HEK293 (cell line): Measurements from ENCODE around the gene STUM.

Source experiments
- AEBP2 ChIP-seq: fragments of 450-650 bp; formaldehyde crosslinking; IDR thresholded peaks from 2 replicates; pipeline ENCODE4 v1.5.1; 2016; ENCODE audit warnings: missing biosample characterization, missing genetic modification characterization, borderline replicate concordance
- BCL11A ChIP-seq: fragments of 450-650 bp; formaldehyde crosslinking; IDR thresholded peaks from 2 replicates; pipeline ENCODE4 v1.5.1; 2016; ENCODE audit warnings: low read depth, missing biosample characterization, missing genetic modification characterization
- CTCF ChIP-seq: fragments of 450-650 bp; formaldehyde crosslinking; IDR thresholded peaks from 2 replicates; pipeline ENCODE4 v1.5.1; 2016; ENCODE audit warnings: missing biosample characterization, missing genetic modification characterization
- ELK4 ChIP-seq: IDR thresholded peaks from 2 replicates; pipeline ENCODE4 v1.6.1; 2011; ENCODE audit warnings: mild to moderate bottlenecking, low read depth, low read length, borderline replicate concordance
- GLI2 ChIP-seq: fragments of 450-650 bp; formaldehyde crosslinking; IDR thresholded peaks from 2 replicates; pipeline ENCODE4; 2017; ENCODE audit warnings: missing biosample characterization, missing genetic modification characterization, low read depth, borderline replicate concordance
- HOXD13 ChIP-seq: sonication (generic); formaldehyde crosslinking; IDR thresholded peaks from 2 replicates; pipeline ENCODE4 v1.8.0; 2022; ENCODE audit warnings: missing genetic modification reagents, borderline replicate concordance
- KLF1 ChIP-seq: fragments of 450-650 bp; formaldehyde crosslinking; IDR thresholded peaks from 2 replicates; pipeline ENCODE4 v1.5.1; 2016; ENCODE audit warnings: missing biosample characterization, missing genetic modification characterization
- KLF7 ChIP-seq: fragments of 450-650 bp; formaldehyde crosslinking; IDR thresholded peaks from 2 replicates; pipeline ENCODE4 v1.5.1; 2016; ENCODE audit warnings: missing biosample characterization, missing genetic modification characterization, borderline replicate concordance
- KLF8 ChIP-seq: fragments of 450-650 bp; formaldehyde crosslinking; IDR thresholded peaks from 2 replicates; pipeline ENCODE4 v1.5.1; 2016; ENCODE audit warnings: missing biosample characterization, missing genetic modification characterization
- MYNN ChIP-seq: fragments of 450-650 bp; formaldehyde crosslinking; IDR thresholded peaks from 2 replicates; pipeline ENCODE4 v1.5.1; 2016; ENCODE audit warnings: missing biosample characterization, missing genetic modification characterization, borderline replicate concordance
- PRDM1 ChIP-seq: fragments of 450-650 bp; formaldehyde crosslinking; IDR thresholded peaks from 2 replicates; pipeline ENCODE4; 2016; ENCODE audit warnings: missing biosample characterization, missing genetic modification characterization
- SCRT2 ChIP-seq: fragments of 450-650 bp; formaldehyde crosslinking; IDR thresholded peaks from 2 replicates; pipeline ENCODE4 v1.5.1; 2016; ENCODE audit warnings: missing biosample characterization, missing genetic modification characterization
- WT1 ChIP-seq: fragments of 450-650 bp; formaldehyde crosslinking; IDR thresholded peaks from 2 replicates; pipeline ENCODE4 v1.5.1; 2016; ENCODE audit warnings: missing biosample characterization, missing genetic modification characterization
- YY2 ChIP-seq: fragments of 450-650 bp; formaldehyde crosslinking; IDR thresholded peaks from 2 replicates; pipeline ENCODE4 v1.5.1; 2016; ENCODE audit warnings: missing biosample characterization, missing genetic modification characterization
- ZBTB8A ChIP-seq: fragments of 450-650 bp; formaldehyde crosslinking; IDR thresholded peaks from 2 replicates; pipeline ENCODE4 v1.5.1; 2016; ENCODE audit warnings: missing biosample characterization, missing genetic modification characterization
- ZNF112 ChIP-seq: fragments of 450-650 bp; formaldehyde crosslinking; IDR thresholded peaks from 2 replicates; pipeline ENCODE4 v1.5.0; 2017; ENCODE audit warnings: missing biosample characterization, missing genetic modification characterization
- ZNF138 ChIP-seq: fragments of 450-650 bp; formaldehyde crosslinking; IDR thresholded peaks from 2 replicates; pipeline ENCODE4 v1.5.1; 2016; ENCODE audit warnings: missing biosample characterization, missing genetic modification characterization, borderline replicate concordance
- ZNF155 ChIP-seq: fragments of 450-650 bp; formaldehyde crosslinking; IDR thresholded peaks from 2 replicates; pipeline ENCODE4 v1.5.1; 2016; ENCODE audit warnings: missing biosample characterization, missing genetic modification characterization
- ZNF174 ChIP-seq: fragments of 450-650 bp; formaldehyde crosslinking; IDR thresholded peaks from 2 replicates; pipeline ENCODE4 v1.5.0; 2017; ENCODE audit warnings: missing biosample characterization, mild to moderate bottlenecking, missing genetic modification characterization
- ZNF335 ChIP-seq: fragments of 450-650 bp; formaldehyde crosslinking; conservative IDR thresholded peaks from 2 replicates; pipeline ENCODE4 v1.5.1; 2016; ENCODE audit warnings: missing biosample characterization, missing genetic modification characterization
- ZNF433 ChIP-seq: fragments of 450-650 bp; formaldehyde crosslinking; IDR thresholded peaks from 2 replicates; pipeline ENCODE4 v1.5.1; 2016; ENCODE audit warnings: missing biosample characterization, missing genetic modification characterization, low read depth
- ZNF624 ChIP-seq: fragments of 450-650 bp; formaldehyde crosslinking; IDR thresholded peaks from 2 replicates; pipeline ENCODE4 v1.5.1; 2017; ENCODE audit warnings: missing biosample characterization, missing genetic modification characterization
- ZNF660 ChIP-seq: fragments of 450-650 bp; IDR thresholded peaks from 2 replicates; pipeline ENCODE4 v1.5.1; 2018; ENCODE audit warnings: missing biosample characterization, mild to moderate bottlenecking, missing genetic modification characterization
- ZNF747 ChIP-seq: fragments of 450-650 bp; formaldehyde crosslinking; IDR thresholded peaks from 2 replicates; pipeline ENCODE4 v1.5.1; 2016; ENCODE audit warnings: missing biosample characterization, missing genetic modification characterization
- ZNF777 ChIP-seq: fragments of 450-650 bp; formaldehyde crosslinking; IDR thresholded peaks from 2 replicates; pipeline ENCODE4 v1.5.1; 2017; ENCODE audit warnings: missing biosample characterization, missing genetic modification characterization, borderline replicate concordance
- ZSCAN23 ChIP-seq: fragments of 450-650 bp; formaldehyde crosslinking; IDR thresholded peaks from 2 replicates; pipeline ENCODE4 v1.5.1; 2016; ENCODE audit warnings: missing biosample characterization, missing genetic modification characterization
- ZSCAN30 ChIP-seq: fragments of 450-650 bp; IDR thresholded peaks from 2 replicates; pipeline ENCODE4 v1.5.1; 2018; ENCODE audit warnings: missing biosample characterization, mild to moderate bottlenecking, missing genetic modification characterization, moderate library complexity
- TF ChIP-seq, protein P1 (sequence below): fragments of 450-650 bp; formaldehyde crosslinking; IDR thresholded peaks from 2 replicates; pipeline ENCODE4 v1.5.1; 2016; ENCODE audit warnings: missing biosample characterization, missing genetic modification characterization
- TF ChIP-seq, protein P2 (sequence below): fragments of 450-650 bp; formaldehyde crosslinking; IDR thresholded peaks from 2 replicates; pipeline ENCODE4 v1.5.1; 2016; ENCODE audit warnings: missing biosample characterization, missing genetic modification characterization
- TF ChIP-seq, protein P3 (sequence below): fragments of 450-650 bp; formaldehyde crosslinking; optimal IDR thresholded peaks from 2 replicates; pipeline ENCODE3; 2016; ENCODE audit warnings: missing biosample characterization, mild to moderate bottlenecking, missing genetic modification characterization
- TF ChIP-seq, protein P4 (sequence below): fragments of 450-650 bp; formaldehyde crosslinking; IDR thresholded peaks from 2 replicates; pipeline ENCODE4 v1.5.1; 2016; ENCODE audit warnings: missing biosample characterization, missing genetic modification characterization

STUM gene

DNA sequence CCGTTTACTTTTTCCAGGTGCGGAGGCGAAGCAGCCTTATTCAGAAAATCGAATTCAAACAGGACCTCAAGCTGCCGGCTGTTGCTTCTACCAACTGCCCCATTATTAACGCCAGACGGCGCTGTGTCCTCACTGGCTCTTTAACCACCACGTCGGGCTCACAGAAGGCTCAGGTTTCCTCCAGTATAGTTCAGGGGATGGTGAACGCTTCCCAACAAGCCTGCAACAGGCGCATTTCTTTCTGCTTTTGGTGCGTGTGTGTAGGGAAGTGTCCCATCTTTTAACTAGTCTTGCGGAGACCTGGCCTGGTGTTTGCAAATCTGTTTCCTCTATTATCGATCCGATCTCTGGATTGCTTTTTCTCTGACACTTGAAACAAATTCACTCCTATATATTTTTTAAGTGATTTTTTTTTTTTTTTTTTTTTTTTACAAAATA is 791 bp upstream of the STUM start (continued):
- TF ChIP-seq AEBP2 (tag by site-specific recombination): no peak
- peak; percentile 89 for TF ChIP-seq ZBTB8A
- TF ChIP-seq, protein P1, sequence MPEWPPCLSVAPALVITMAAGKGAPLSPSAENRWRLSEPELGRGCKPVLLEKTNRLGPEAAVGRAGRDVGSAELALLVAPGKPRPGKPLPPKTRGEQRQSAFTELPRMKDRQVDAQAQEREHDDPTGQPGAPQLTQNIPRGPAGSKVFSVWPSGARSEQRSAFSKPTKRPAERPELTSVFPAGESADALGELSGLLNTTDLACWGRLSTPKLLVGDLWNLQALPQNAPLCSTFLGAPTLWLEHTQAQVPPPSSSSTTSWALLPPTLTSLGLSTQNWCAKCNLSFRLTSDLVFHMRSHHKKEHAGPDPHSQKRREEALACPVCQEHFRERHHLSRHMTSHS (tag by site-specific recombination): no peak
- TF ChIP-seq WT1: no peak
- TF ChIP-seq BCL11A (tag by site-specific recombination): no peak
- TF ChIP-seq SCRT2 (tag by site-specific recombination): peak; percentile 100
- no peak for TF ChIP-seq ZNF138 (tag by site-specific recombination)
- TF ChIP-seq ZNF777 (tag by site-specific recombination): no peak
- peak; percentile 80 for TF ChIP-seq PRDM1 (tag by site-specific recombination)
- no peak for TF ChIP-seq ZNF174 (tag by site-specific recombination)
- no peak for TF ChIP-seq HOXD13 (CRISPR knock-in tag)
- TF ChIP-seq MYNN (tag by site-specific recombination): no peak
- TF ChIP-seq, protein P2, sequence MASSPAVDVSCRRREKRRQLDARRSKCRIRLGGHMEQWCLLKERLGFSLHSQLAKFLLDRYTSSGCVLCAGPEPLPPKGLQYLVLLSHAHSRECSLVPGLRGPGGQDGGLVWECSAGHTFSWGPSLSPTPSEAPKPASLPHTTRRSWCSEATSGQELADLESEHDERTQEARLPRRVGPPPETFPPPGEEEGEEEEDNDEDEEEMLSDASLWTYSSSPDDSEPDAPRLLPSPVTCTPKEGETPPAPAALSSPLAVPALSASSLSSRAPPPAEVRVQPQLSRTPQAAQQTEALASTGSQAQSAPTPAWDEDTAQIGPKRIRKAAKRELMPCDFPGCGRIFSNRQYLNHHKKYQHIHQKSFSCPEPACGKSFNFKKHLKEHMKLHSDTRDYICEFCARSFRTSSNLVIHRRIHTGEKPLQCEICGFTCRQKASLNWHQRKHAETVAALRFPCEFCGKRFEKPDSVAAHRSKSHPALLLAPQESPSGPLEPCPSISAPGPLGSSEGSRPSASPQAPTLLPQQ: peak; percentile 65
- TF ChIP-seq ZNF660: peak; percentile 98
- peak; percentile 64 for TF ChIP-seq KLF8 (tag by site-specific recombination)
- TF ChIP-seq ZSCAN23 (tag by site-specific recombination): no peak
- no peak for TF ChIP-seq ELK4
- TF ChIP-seq, protein P3, sequence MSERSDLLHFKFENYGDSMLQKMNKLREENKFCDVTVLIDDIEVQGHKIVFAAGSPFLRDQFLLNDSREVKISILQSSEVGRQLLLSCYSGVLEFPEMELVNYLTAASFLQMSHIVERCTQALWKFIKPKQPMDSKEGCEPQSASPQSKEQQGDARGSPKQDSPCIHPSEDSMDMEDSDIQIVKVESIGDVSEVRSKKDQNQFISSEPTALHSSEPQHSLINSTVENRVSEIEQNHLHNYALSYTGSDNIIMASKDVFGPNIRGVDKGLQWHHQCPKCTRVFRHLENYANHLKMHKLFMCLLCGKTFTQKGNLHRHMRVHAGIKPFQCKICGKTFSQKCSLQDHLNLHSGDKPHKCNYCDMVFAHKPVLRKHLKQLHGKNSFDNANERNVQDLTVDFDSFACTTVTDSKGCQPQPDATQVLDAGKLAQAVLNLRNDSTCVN (tag by site-specific recombination): no peak
- TF ChIP-seq ZNF433 (tag by site-specific recombination): no peak
- no peak for TF ChIP-seq ZNF747 (tag by site-specific recombination)
- TF ChIP-seq KLF1 (tag by site-specific recombination): no peak
- peak; percentile 96 for TF ChIP-seq ZSCAN30 (tag by site-specific recombination)
- TF ChIP-seq, protein P4, sequence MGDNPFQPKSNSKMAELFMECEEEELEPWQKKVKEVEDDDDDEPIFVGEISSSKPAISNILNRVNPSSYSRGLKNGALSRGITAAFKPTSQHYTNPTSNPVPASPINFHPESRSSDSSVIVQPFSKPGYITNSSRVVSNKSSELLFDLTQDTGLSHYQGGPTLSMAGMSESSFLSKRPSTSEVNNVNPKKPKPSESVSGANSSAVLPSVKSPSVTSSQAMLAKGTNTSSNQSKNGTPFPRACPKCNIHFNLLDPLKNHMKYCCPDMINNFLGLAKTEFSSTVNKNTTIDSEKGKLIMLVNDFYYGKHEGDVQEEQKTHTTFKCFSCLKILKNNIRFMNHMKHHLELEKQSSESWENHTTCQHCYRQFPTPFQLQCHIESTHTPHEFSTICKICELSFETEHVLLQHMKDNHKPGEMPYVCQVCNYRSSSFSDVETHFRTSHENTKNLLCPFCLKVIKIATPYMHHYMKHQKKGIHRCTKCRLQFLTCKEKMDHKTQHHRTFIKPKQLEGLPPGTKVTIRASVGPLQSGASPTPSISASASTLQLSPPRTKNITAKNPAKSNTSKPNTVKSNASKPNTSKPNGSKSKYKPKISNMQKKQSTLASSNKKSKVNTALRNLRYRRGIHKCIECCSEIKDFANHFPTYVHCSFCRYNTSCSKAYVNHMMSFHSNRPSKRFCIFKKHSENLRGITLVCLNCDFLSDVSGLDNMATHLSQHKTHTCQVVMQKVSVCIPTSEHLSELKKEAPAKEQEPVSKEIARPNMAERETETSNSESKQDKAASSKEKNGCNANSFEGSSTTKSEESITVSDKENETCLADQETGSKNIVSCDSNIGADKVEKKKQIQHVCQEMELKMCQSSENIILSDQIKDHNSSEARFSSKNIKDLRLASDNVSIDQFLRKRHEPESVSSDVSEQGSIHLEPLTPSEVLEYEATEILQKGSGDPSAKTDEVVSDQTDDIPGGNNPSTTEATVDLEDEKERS (tag by site-specific recombination): 0 out of 2 replicates have a peak, but pooled peaks have one; percentile 7
- no peak for TF ChIP-seq GLI2 (tag by site-specific recombination)
- no peak for TF ChIP-seq KLF7 (tag by site-specific recombination)
- no peak for TF ChIP-seq YY2 (tag by site-specific recombination)
- no peak for TF ChIP-seq ZNF112 (tag by site-specific recombination)
- peak; percentile 77; the same call in 1 of the 2 replicates for TF ChIP-seq ZNF335 (tag by site-specific recombination)
- peak; percentile 97 for TF ChIP-seq CTCF (tag by site-specific recombination)
- TF ChIP-seq ZNF155: no peak
- no peak for TF ChIP-seq ZNF624
